Astrocyte (in vitro differentiated cells and primary cell): ENCODE measurements around the gene BAG3. TPM values are rescaled to one million over a fixed set of nuclear protein-coding genes. Genes with fewer than 3 reads are reported as not detected.

Source experiments
- DNase-seq: peaks from one replicate; pipeline ENCODE4 v3.0.0-alpha.2; 2010; ENCODE audit warnings: low read depth
- FAIRE-seq: peaks from 2 replicates; lab custom pipeline; 2011; peaks lifted over from hg19 to GRCh38; lab: Jason Lieb, UNC
- H2AFZ ChIP-seq: 2 replicates; pipeline ENCODE4 v1.6.0; 2012; ENCODE audit warnings: low read depth, low read length, inconsistent platforms
- H3K27ac ChIP-seq: 2 replicates; pipeline ENCODE4 v1.5.1; 2011; ENCODE audit warnings: low read depth, low read length, inconsistent platforms
- H3K27me3 ChIP-seq: 2 replicates; pipeline ENCODE4 v1.6.0; 2011; ENCODE audit warnings: low read length, inconsistent platforms; ENCODE audit not compliant: insufficient read depth
- H3K36me3 ChIP-seq: 2 replicates; pipeline ENCODE4 v1.5.1; 2011; ENCODE audit warnings: low read length, inconsistent platforms; ENCODE audit not compliant: insufficient read depth
- H3K4me1 ChIP-seq: 2 replicates; pipeline ENCODE4 v1.5.1; 2011; ENCODE audit warnings: low read length, inconsistent platforms; ENCODE audit not compliant: insufficient read depth
- H3K4me2 ChIP-seq: 2 replicates; pipeline ENCODE4 v1.6.0; 2012; ENCODE audit warnings: low read length, inconsistent platforms
- H3K4me3 ChIP-seq: 2 replicates; pipeline ENCODE4 v1.5.1; 2011; ENCODE audit warnings: low read depth, mild to moderate bottlenecking, low read length, inconsistent platforms; ENCODE audit not compliant: insufficient read depth
- H3K79me2 ChIP-seq: 2 replicates; pipeline ENCODE4 v1.6.0; 2012; ENCODE audit warnings: mild to moderate bottlenecking, low read length, inconsistent platforms; ENCODE audit not compliant: insufficient read depth
- H3K9ac ChIP-seq: 2 replicates; pipeline ENCODE4 v1.6.0; 2012; ENCODE audit warnings: mild to moderate bottlenecking, low read length, inconsistent platforms
- H3K9me3 ChIP-seq: 2 replicates; pipeline ENCODE4 v1.5.1; 2012; ENCODE audit warnings: low read depth, mild to moderate bottlenecking, low read length, inconsistent platforms; ENCODE audit not compliant: insufficient read depth
- H4K20me1 ChIP-seq: 2 replicates; pipeline ENCODE4 v1.6.0; 2012; ENCODE audit warnings: low read length, inconsistent platforms; ENCODE audit not compliant: insufficient read depth
- H3K27ac Mint-ChIP-seq: one replicate; pipeline ENCODE4 v1.8.0; 2021; ENCODE audit warnings: mild to moderate bottlenecking, mixed read lengths; ENCODE audit not compliant: unreplicated experiment
- H3K27me3 Mint-ChIP-seq: one replicate; pipeline ENCODE4 v1.8.0; 2021; ENCODE audit warnings: low read depth, mixed read lengths; ENCODE audit not compliant: unreplicated experiment
- H3K36me3 Mint-ChIP-seq: one replicate; pipeline ENCODE4 v1.8.0; 2021; ENCODE audit warnings: low read depth, mixed read lengths; ENCODE audit not compliant: unreplicated experiment
- H3K4me1 Mint-ChIP-seq: one replicate; pipeline ENCODE4 v1.8.0; 2021; ENCODE audit warnings: low read depth, mixed read lengths; ENCODE audit not compliant: unreplicated experiment
- H3K4me3 Mint-ChIP-seq: one replicate; pipeline ENCODE4 v1.8.0; 2021; ENCODE audit warnings: mild to moderate bottlenecking, moderate library complexity, mixed read lengths; ENCODE audit not compliant: unreplicated experiment
- H3K9me3 Mint-ChIP-seq: one replicate; pipeline ENCODE4 v1.8.0; 2021; ENCODE audit warnings: mild to moderate bottlenecking, mixed read lengths; ENCODE audit not compliant: unreplicated experiment
- CTCF ChIP-seq: IDR thresholded peaks from 2 replicates; pipeline ENCODE4 v1.5.1; 2011; ENCODE audit warnings: low read depth, mild to moderate bottlenecking, inconsistent platforms, low read length, moderate library complexity; ENCODE audit not compliant: insufficient read depth
- EZH2 ChIP-seq: IDR thresholded peaks from 2 replicates; pipeline ENCODE4 v1.6.1; 2012; ENCODE audit warnings: mild to moderate bottlenecking, low read length, inconsistent platforms; ENCODE audit not compliant: insufficient read depth
- total RNA-seq: library from RNA; stranded (reverse); gene quantifications from 2 replicates; pipeline ENCODE4 v1.2.1, GENCODE V29; 2021

Gene BAG3
- total RNA-seq, 1 donor from 2014 or later: 71.6 TPM

- no peak overlapping the region for H3K4me3 ChIP-seq
- no peak overlapping the region for H3K27ac ChIP-seq
- Mint-ChIP-seq H3K27ac (no peak overlapping the region), H3K4me3 (no peak overlapping the region), H3K9me3 (peaks cover 9% of the 10 kb centered on the region), H3K27me3 (no peaks in the 10 kb centered on the region), H3K36me3 (no peaks in the 10 kb centered on the region), H3K4me1 (no peaks in the 10 kb centered on the region)
- no peak overlapping the region for H3K4me2 ChIP-seq
- TF ChIP-seq CTCF (no peak), EZH2 (no peak)
- no peak for DNase-seq
- H3K79me2 ChIP-seq: no peaks in the 10 kb centered on the region
- H4K20me1 ChIP-seq: no peaks in the 10 kb centered on the region
- no peak for FAIRE-seq
- H2AFZ ChIP-seq: no peak overlapping the region
- no peak overlapping the region for H3K9ac ChIP-seq
- peaks cover 8% of the 10 kb centered on the region for H3K9me3 ChIP-seq
- H3K4me1 ChIP-seq: no peaks in the 10 kb centered on the region
- H3K36me3 ChIP-seq: no peaks in the 10 kb centered on the region
- H3K27me3 ChIP-seq: no peaks in the 10 kb centered on the region
Observed at GRCh38 chr10:119640875-119641526, 10.2 kb upstream of the BAG3 start.

GRCh38 chr10:119642556-119643111 is 8.5 kb upstream of the BAG3 start:
- H3K27ac ChIP-seq: no peak overlapping the region
- Mint-ChIP-seq H3K36me3 (no peaks in the 10 kb centered on the region), H3K9me3 (peaks cover 13% of the 10 kb centered on the region), H3K27me3 (no peaks in the 10 kb centered on the region), H3K4me3 (no peak overlapping the region), H3K27ac (no peak overlapping the region), H3K4me1 (no peaks in the 10 kb centered on the region)
- H3K4me1 ChIP-seq: no peaks in the 10 kb centered on the region
- TF ChIP-seq CTCF (no peak), EZH2 (no peak)
- no peak overlapping the region for H3K9ac ChIP-seq
- H4K20me1 ChIP-seq: no peaks in the 10 kb centered on the region
- H3K36me3 ChIP-seq: no peaks in the 10 kb centered on the region
- no peak overlapping the region for H2AFZ ChIP-seq
- FAIRE-seq: no peak
- peaks cover 13% of the 10 kb centered on the region for H3K9me3 ChIP-seq
- no peaks in the 10 kb centered on the region for H3K79me2 ChIP-seq
- no peak overlapping the region for H3K4me2 ChIP-seq
- no peaks in the 10 kb centered on the region for H3K27me3 ChIP-seq
- H3K4me3 ChIP-seq: no peak overlapping the region
- DNase-seq: peak; percentile 50
